Hematopoietic multipotent progenitor cell treated with erythropoietin and hydrocortisone succinate and interleukin-3 and kit ligand, for 8 days (in vitro differentiated cells): ENCODE results near the gene ICA1.
A peak's percentile ranks its signal among the peaks of the same experiment; 100 is the strongest.

Source experiments
- DNase-seq: peaks from one replicate; pipeline ENCODE4 v3.0.0-alpha.2; 2015

The ICA1 gene

DNA sequence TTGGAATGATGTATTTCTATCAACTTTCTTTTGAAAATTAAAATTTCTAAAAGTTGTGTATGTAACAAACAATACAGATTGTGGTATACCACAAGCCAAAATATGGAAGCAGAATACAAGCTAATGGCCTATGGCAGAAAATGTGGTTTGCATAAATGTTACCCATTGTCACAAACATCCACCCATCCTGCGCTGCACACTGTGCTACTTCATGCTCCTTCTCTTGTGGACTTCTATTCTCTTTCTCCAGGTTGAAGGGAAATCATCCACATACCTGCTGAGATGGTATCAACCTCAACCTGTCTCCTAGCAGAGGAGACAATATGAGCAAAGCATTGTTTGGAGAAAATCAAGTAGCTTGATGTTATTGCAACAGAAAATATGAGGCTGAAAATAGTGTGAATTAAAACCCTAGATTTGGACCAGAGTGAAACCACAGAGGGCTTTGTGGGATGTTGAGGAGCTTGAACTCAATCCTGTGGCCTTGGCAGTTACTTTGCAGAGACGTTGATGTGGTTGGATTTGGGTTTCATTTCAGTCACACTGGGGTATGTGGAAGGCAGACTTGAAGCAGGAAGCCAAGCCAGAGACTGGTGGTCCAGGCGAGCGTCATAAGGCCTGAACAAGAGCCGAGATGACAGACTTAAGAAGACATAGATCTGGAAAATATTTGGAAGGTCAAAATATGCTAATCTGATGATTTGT, 63.8 kb downstream of the ICA1 start:
- no peak for DNase-seq

DNA sequence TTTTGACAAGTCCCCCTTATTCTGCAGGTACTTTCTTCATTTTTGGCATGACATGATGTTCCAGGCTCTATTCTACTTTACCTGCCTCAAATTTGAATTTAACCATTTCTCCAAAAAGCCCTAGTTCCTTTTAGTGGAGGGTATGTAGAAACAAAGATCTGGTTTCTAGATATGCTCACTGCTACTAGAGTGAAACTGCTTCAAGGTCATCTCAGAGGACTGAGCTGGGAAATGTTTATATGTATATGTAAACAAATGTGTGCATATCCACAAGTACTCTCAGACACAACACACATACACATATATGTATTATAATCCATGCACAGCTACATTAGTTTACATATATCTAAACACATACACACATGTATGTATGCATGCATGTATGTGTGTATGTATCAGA, 69.1 kb downstream of the ICA1 start:
- DNase-seq = no peak

DNA sequence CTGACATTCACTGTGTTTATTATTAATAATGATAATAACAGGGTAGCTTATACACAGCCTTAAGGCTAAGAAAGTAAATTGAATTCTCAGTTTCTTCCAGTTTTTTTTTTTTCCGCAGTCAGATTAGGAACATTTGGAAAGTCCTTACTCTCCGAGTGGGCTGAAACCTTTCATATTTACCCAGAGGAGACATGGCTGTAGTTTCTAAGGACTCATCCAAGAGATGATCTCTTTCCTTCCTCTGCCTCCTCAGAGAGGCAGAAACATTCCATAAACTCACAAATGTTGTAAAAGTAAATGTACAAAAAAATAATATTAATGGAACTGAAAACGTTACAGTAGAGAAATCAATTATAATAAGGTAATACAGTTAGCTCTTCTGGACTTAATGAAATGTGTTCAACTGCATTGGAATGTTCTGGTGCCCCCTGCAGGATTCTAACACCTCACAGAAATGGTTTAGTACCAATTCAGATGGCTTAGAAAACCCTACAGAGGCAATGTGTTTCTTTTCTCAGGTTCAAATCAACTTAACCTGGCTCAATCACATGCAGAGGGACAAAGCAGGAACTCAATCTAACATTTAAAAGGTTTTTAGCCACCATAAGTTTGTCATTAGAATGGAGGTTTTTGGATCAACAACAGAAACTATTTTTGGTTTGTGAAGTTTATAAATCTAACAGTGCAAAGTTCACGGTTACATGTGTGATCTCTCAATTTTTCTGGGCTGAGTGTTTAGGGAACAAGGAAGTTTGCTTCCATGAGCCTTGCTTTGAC, 71.7 kb downstream of the ICA1 start:
- DNase-seq = peak; percentile 85

DNA sequence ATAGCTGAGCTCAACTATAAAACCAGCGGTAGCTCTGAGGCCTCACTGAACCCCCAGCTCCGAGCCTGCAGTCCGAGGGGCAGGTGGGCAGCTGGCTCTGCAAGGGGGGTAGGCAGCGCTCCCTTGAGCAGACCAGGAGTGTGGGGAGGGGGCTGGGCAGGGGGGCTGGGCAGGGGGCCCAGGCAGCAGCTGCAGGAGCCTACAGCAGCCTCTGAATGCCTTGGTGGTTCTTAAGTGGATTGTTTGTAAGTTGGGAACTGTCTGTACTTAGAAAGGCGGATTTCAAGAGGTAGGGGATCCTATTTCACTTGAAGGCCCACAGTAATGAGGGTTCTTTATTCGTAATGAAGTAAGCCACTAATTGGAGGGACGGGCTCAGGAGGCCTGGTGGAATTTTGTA, 72.3 kb downstream of the ICA1 start:
- DNase-seq = no peak

DNA sequence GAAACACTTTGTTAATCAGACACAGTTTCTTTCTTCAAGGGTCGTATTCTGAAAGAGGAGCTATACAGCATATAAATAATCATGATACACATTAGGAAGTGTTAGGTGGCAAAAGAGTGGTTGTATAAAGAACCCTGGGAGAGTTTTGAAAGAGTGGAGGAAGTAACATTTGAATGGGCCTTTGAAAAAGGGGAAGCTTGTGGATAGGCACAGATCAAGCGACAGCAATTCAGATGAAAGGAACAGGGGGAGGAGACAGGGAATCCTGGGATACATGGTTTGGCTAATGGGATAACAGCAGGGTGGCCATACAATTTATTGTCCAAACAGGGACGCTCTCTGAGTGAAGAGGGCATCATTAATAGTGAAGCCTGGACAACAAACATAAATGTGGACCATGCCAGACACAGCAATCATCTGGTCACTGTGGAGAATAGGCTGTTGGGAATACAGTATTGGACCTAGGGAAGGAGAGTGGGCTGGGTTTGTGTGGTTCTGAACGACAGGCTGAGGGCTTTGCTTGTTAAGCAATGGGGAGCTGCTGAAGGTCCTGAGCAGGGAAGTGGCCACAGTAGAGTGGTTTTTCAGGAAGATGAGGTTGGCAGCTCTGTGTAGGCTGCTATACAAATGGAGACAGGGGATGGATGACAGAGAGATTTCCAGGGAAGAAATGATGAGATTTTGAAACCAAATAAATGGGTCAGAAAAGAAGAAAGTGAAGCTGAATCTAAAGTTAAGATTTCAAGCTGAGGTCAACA, 75.9 kb downstream of the ICA1 start:
- no peak for DNase-seq

DNA sequence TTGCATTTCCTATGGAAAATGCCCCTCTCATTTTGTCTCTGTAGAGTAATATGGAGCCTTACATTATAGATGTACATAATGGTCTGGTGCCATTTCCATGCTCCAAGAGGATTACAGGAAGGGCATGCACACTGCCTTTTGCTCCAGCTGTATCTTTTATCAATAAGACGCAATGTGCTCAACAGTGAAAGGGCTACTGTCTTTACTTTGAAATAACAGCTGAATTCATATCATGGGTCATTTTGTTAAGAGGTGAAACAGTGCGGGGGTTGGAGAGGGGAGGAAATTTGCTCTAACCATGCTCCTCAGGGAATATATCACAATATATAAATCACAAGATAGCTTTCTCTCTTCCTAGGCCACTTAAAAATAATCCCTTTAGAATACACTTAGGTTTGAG, 77.7 kb downstream of the ICA1 start:
- DNase-seq = no peak

DNA sequence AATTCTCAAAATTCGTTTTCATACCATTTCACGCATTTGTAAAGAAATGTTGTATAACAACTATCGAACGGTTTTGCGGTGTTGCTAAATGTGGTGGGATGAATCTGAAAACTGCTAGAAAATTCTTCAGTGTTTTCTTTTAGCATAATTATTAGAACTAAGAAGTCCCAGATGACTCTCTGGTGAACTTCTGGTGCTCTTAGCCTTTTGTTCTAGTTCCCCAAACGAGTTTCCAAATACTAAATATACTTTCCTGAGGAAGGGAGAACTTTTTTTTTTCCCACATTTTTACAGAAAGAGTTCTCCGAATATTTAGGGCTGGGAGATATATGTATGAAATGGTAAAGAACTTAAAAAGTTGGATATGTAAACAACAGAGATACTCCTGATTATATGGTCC, 82.5 kb downstream of the ICA1 start:
- DNase-seq = no peak

DNA sequence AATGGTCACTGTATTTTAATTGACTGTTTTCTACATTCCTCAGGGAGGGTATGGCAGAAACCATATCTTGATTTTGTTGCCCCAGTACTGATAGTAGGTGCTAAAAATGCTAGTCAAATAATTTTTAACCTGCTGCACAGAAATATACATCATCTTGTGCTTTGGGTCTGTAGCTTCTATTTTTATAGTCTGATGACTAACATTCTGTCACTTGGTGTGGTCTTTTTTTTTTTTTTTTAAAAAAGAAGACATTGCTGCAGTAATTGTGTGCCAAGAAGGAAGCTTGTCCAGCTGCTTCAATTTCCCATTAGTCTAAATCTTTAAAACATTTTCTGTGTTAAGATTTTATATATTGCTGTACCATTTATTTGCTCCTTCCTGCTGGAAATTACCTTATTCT, 83.6 kb downstream of the ICA1 start:
- no peak for DNase-seq

DNA sequence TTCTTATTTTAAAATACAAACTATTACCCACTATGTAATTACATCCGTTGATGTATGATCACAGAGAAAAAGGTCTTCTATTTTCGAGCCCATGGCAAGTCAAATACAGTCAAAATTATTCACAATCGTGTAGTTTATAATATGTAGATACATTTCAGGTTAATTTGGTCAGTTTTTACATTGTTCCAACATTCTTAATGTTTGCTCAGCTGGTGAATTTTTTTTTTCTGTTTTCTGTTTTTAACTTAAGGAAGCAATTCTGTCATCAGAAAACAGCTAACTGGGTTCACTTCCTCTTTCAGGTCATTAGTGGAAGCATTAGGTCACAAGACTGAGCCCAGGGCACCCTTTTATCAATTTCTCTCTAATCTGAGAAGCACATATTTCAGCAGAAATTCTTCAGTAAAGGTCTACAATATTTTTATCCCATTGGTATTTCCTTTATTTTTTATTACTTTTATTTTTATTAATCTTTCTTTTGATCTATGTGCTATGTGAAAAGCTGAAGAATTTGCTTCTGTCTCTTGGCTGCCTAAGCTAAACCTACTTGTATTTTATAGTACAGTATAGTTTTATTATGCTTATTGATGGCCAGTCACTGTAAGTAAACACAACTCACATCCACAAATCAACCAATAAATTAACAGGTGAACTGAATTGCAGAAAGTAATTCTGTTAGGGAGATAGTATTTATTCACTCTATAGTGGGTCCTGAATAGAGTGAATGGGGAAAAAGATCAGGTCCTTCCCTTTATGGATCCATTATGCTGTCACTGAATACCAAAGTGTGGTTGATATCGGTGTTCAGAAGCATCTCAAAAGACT, 84.6 kb downstream of the ICA1 start:
- peak; percentile 72 for DNase-seq

DNA sequence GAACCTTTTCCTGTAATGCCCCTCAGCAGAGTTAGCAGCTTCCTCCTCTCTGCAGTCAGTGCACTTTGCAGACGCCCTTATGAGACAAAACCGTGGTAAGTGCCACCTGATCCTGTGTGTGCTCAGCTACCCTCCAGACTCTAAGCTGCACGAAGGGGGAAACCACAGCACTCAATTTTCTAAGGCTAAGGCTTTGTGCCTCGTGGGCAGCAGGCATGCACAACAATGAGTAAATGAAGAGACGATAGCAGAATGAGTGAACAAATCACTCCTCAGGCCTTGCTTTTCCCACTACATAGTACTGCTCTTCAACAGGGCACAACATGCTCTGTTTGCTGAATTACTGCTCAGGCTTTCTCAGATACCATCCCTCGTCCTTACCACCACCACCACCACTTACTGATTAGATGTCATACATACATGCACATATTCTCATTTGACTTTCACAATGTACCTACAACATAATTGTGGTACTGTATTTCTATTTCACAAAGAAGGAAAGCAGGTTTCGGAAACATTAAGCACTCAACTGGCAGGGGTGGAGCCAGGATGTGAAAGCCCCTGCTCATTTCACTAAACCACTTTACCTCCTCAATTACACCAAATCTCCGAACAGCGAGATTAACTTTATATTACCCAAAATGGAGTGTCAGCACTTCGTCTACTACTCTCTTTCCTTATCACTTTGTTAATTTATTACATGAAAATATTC, 85.4 kb downstream of the ICA1 start:
- peak; percentile 24 for DNase-seq

DNA sequence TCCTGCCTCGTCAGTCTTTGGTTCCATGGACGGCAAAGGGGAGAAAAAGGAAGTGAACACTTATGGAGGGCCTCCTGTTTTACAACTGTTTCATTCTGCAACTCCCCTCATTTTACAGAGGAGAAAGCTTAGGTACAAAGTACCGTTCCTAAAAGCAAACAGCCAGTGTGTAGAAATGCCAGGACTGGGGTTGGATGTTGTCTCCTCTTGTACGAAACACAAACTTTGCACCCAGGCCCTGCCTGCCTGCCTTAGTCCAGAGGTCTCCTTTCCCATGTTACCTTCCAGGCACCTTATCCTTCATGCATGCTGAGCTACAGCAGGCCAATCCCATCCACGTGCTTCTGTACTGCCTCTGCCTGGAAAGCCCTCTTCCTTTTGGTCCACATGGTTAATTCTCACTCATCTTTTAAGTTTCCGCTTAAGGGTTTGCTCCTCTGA, 86.0 kb downstream of the ICA1 start:
- no peak for DNase-seq

DNA sequence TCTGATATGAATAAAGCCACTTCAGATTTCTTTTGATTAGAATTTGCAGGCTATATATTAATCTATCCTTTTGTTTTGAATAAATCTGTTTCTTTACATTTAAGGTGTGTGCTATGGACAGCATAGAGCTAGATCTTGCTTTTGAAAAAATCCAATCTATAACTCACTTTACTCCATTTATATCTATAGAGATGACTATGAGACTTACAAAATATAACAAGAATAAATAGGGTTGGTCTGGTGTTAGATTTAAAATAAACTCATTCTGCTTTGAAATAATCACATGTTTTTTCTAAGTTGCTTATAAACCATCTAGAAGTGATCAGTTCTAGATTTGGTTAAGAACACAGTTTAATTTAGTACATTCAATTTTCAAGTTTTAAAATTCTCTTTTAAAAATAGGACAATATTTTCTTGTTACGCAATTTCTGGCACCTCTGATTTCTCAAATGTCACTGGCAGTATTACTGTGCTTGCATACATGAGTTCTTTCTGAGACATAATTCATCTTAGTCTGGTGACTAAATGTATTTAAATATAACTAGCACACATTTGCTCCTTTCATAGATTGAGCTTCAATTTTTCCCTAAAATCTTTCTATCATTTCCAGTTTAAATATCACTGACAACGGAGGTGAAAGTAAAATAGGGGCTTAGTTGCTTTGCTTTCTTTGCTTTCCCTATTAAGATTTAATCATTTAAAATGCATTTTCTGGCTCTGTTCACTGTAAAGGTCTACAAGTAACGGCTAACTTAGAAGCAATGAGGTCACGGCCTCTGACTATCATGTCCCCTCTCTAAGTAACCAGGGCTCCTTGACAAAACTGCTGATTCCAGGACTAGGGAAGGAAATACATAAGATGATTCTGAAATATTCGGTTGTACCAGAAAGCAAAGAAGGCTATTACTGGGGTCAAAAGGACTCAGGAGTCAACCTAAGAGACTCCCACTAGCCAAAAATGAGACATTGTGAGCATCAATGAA, 89.3 kb downstream of the ICA1 start:
- DNase-seq = no peak

DNA sequence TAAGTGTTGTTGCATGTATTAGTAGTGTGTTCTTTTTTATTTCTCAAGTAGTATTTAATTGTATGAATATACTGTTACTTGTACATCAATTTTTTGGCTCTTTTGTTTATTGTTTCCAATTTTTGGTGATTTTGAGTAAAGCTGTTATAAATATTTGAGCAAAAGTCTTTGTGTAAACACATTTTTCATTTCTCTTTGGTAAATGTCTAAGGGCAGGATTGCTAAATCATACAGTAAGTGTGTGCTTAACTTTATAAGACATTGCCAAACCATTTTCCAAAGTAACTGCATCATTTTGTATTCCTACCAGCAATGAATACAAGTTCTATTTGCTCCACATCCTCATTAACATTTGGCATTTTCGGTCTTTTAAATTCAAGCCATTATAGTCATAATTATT, 92.8 kb downstream of the ICA1 start:
- no peak for DNase-seq

DNA sequence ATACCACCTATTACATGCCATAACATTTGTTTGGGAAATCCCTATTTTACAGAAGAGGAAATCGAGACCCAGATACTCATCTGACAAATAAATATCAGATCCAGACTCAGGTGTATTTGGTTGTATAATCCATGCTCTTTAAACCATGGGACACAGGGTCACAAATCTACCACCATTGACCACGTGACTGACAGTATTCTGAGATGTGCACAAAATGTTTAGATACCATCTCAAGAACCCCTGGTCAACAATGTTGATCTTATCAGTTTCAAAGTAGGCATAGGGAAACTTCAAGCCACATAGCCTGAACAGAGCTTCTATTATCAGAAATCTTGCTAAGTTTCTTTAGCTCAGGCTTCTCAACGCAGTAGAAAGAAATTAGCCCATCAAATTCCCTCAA, 93.6 kb downstream of the ICA1 start:
- no peak for DNase-seq

DNA sequence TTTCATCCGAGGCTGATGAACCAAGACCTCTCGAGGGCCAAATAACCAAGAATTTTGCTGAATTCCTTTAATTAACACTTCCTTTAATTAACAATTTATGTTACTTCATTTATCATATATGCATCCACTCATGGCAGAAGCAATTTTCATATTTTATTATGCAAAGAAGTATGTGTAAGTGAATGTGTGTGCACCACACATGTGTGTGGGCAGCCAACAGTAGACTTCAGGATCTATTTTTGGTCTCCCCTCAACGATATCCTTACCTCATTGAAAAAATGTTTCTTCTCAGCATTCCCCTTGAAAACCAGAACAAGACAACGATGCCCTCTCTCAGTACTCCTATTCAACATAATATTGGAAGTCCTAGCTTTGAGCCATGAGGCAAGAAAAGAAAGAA, 96.8 kb downstream of the ICA1 start:
- no peak for DNase-seq

DNA sequence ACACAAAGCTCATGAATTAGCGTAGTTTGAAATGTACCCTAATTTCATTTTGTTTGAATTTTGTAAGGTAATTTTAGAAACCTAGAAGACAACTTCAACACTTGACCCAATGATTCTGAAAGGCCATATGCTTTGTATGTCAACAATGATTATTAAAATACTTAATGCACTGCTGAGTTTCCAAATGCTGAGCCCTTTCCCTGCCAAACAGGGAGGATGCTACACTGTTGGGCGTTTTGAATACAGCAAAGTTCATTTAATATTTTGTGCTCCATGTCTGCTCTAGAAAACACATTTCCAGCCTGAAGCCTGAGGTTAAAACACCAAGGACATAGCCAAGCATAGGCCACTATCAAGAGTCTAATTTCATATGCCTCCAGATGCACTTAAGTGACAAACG, 99.8 kb downstream of the ICA1 start:
- DNase-seq = no peak

DNA sequence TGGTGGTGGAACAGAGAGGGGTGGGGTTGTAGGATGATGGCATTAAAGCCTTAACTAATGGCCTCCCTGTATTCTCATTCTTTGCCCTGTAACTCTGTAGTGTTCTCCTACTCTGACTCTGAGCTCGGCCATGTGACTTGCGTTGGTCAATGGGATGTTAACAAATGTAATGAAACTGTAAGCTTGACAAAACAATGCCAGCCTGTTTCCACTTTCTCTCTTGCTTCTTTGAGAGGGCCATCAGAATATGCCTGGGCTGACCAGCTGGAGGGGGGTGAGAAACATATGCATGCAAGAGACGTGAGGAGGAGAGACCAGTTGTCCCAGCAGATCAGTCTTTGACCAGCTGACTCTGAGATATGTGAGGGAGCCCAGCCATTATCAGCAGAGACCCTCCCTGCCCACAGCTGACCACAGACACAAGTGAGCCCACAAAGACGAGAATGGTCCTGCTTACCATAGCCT, 100.6 kb downstream of the ICA1 start:
- DNase-seq = peak; percentile 60

DNA sequence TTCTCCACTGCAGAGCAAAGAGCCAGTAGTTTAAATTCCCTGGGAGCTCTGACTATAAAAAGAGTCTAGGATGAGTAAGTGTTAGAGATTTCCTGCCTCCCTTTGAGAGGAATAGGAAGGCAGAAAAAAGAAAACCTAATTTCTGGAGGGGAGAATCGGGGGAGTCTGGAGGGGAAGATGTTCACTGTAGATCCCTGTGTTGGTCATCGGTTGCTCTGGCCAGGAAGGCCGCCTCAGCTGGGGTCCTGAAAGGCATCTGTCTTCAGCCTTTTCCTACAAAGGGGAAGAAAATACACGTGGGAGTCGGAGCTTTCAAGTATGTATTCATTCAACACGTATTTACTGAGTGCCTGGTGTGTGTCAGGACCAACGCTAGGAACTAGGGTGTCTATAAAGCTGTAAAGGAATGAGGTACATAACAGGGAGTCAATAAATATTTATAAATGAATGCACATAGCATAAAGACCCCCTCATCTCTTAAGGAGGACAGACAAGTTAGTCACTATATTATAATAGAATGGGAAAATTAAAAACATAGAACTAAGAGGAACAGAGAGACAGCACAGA, 101.1 kb downstream of the ICA1 start:
- DNase-seq = no peak

DNA sequence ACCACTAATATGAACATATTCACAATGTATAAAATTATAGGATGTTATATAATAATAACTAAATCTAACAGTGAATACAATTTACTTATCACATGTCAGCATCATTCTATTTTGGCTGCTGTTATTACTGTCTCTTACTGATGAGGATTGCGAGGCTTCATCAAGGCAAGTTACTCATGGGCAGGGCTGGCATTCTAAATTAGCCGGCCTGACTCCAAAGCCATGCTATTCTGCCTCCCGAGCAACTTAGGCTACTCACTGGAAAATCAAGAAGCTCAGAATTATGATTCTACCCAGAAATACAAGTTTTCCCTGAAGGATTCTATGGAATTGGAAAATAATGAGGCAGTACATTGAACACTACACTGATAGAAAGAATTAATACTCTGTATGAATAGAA, 101.7 kb downstream of the ICA1 start:
- DNase-seq = no peak

DNA sequence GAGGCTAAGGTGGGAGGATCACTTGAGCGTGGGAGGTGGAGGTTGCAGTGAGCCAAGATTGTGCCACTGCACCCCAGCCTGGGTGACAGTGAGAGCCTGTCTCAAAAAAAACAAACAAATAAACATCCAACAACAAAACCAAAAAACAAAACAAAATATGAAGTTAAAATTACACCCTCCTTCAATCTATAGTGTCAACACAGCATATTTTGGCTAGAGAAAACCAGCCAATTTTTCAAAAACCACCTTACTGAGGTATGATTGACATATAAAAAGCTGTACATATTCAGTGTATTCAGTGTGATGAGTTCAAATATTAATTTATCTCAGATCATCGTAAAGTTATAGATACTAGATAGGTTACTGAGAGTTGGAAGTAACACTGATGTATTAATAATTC, 102.4 kb downstream of the ICA1 start:
- DNase-seq = no peak

DNA sequence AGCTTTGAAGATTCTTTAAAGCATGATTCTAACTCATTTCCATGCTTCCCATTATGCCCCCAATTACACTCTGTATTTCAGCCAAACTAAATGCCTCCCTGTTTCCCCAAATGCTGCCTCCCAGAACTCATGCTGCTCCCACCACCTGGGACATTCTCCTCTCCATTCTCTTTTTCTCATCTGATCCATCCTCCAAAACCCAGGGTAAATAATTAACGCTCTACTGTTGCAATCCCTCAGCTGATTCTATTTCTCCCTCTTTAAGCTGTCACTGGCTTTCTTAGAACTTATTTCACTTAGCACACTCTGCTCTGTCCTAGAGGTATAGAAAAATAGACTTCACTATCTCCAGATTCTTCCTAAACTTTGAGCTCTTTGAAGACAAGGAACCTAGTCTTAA, 104.7 kb downstream of the ICA1 start:
- no peak for DNase-seq
